ENCODE measurements around the gene SLF2. TPM values are rescaled to one million over a fixed set of nuclear protein-coding genes. Genes with fewer than 3 reads are reported as not detected.

Gene SLF2
- total RNA-seq, 1 experiment from 2014 or later, result 43.0 TPM

GRCh38 chr10:101003639-101004206 is 91.0 kb downstream of the SLF2 start:
- no peak overlapping the region for H2AFZ ChIP-seq (ENCODE audit: low read depth, low read length, poor library complexity, severe bottlenecking)
- no peaks in the 10 kb centered on the region for H3K9me3 ChIP-seq (ENCODE audit: control insufficient read depth in 1 of 2, insufficient read depth in 1 of 2, low read depth in 1 of 2, low read length in 2 of 2)
- ChIA-PET CTCF (interaction anchor here (1.1 to 8.3 kb wide), 2 partner anchors 6 to 38 kb away, joined by 3 to 118 read pairs; no protein-coding TSS in a partner anchor), RAD21 (ENCODE audit: low non-redundant PET in 1 of 2, low total read pairs in 2 of 2, uncharacterized antibody in 2 of 2, unreplicated experiment in 2 of 2) (interaction anchor here in 1 of 2 experiments (0.6 kb wide), 1 partner anchor 57 kb away, joined by 5 read pairs; no protein-coding TSS in a partner anchor), POLR2A (no interaction called here)
- no peaks in the 10 kb centered on the region for H4K20me1 ChIP-seq (ENCODE audit: insufficient read depth)
- peaks cover 40% of the 10 kb centered on the region for H3K79me2 ChIP-seq (ENCODE audit: insufficient read depth, low read length)
- H3K27ac ChIP-seq (ENCODE audit: low read depth, low read length), result no peak overlapping the region
- peaks cover 12 to 15% of the 10 kb centered on the region in 2 experiments; a peak in 3 of 4 replicates for H3K36me3 ChIP-seq (ENCODE audit: control insufficient read depth in 1 of 2, insufficient read depth in 2 of 2, low read length in 2 of 2)
- H3K4me1 ChIP-seq (ENCODE audit: control insufficient read depth in 1 of 2, insufficient read depth in 2 of 2, low read length in 2 of 2), result peaks cover 11 to 29% of the 10 kb centered on the region in 2 experiments; a peak in 3 of 4 replicates
- BruUV-seq (replicated peaks), result no TSS peak
- DNase-seq (ENCODE audit: low read depth, low spot score) (no peak), ATAC-seq (no peak)
- no peaks in the 10 kb centered on the region for H3K27me3 ChIP-seq (ENCODE audit: insufficient read depth, low read length)
- H3K9ac ChIP-seq (ENCODE audit: low read length), result no peak overlapping the region
- no peak overlapping the region for H3K4me3 ChIP-seq (replicated peaks in 1 of 2; ENCODE audit: low read depth in 1 of 2, low read length in 2 of 2)
- H3K4me2 ChIP-seq (ENCODE audit: low read length), result no peak overlapping the region
- intact Hi-C loops (cut with micrococcal nuclease), result no loop called here
- H3K9me2 ChIP-seq (ENCODE audit: insufficient read depth), result no peaks in the 10 kb centered on the region
- TF ChIP-seq MAX (IDR thresholded peaks at IDR 0.05) (no peak), POLR2AphosphoS5 (IDR thresholded peaks at IDR 0.05; ENCODE audit: low read depth, low read length) (no peak)

GRCh38 chr10:101005361-101005760 is 92.6 kb downstream of the SLF2 start:
- H3K9me2 ChIP-seq (ENCODE audit: insufficient read depth), result no peaks in the 10 kb centered on the region
- no peaks in the 10 kb centered on the region for H3K9me3 ChIP-seq (ENCODE audit: control insufficient read depth in 1 of 2, insufficient read depth in 1 of 2, low read depth in 1 of 2, low read length in 2 of 2)
- ChIA-PET RAD21 (ENCODE audit: low non-redundant PET in 1 of 2, low total read pairs in 2 of 2, uncharacterized antibody in 2 of 2, unreplicated experiment in 2 of 2) (no interaction called here), POLR2A (interaction anchor here (1.1 kb wide), 1 partner anchor 9 kb away, joined by 3 read pairs; no protein-coding TSS in a partner anchor), CTCF (interaction anchor here (1.4 kb wide), 1 partner anchor 11 kb away, joined by 3 read pairs; no protein-coding TSS in a partner anchor)
- intact Hi-C loops (cut with micrococcal nuclease), result no loop called here
- peaks cover 16 to 38% of the 10 kb centered on the region in 2 experiments for H3K4me1 ChIP-seq (ENCODE audit: control insufficient read depth in 1 of 2, insufficient read depth in 2 of 2, low read length in 2 of 2)
- no TSS peak for BruUV-seq (replicated peaks)
- peaks cover 31% of the 10 kb centered on the region for H3K79me2 ChIP-seq (ENCODE audit: insufficient read depth, low read length)
- H3K27ac ChIP-seq (ENCODE audit: low read depth, low read length), result no peak overlapping the region
- H3K36me3 ChIP-seq (ENCODE audit: control insufficient read depth in 1 of 2, insufficient read depth in 2 of 2, low read length in 2 of 2), result peaks cover 12 to 15% of the 10 kb centered on the region in 2 experiments; a peak in 3 of 4 replicates
- no peak for DNase-seq (ENCODE audit: low read depth, low spot score)
- no peak overlapping the region for H2AFZ ChIP-seq (ENCODE audit: low read depth, low read length, poor library complexity, severe bottlenecking)
- H3K27me3 ChIP-seq (ENCODE audit: insufficient read depth, low read length), result no peaks in the 10 kb centered on the region
- no peaks in the 10 kb centered on the region for H4K20me1 ChIP-seq (ENCODE audit: insufficient read depth)
- no peak overlapping the region for H3K9ac ChIP-seq (ENCODE audit: low read length)
- no peak for ATAC-seq
- no peak overlapping the region for H3K4me3 ChIP-seq (replicated peaks in 1 of 2; ENCODE audit: low read depth in 1 of 2, low read length in 2 of 2)
- no peak overlapping the region for H3K4me2 ChIP-seq (ENCODE audit: low read length)
- TF ChIP-seq ZNF274 (IDR thresholded peaks at IDR 0.05; ENCODE audit: low read depth, low read length), result no peak
- no peak for TF ChIP-seq CBX3 (IDR thresholded peaks at IDR 0.05; ENCODE audit: low read depth)
- TF ChIP-seq ZBTB33 (IDR thresholded peaks at IDR 0.05; ENCODE audit: extremely low read depth, insufficient replicate concordance, low read length), result no peak
- TF ChIP-seq EZH2 (IDR thresholded peaks at IDR 0.05), result no peak
- no peak for TF ChIP-seq FOSL1 (IDR thresholded peaks at IDR 0.05; ENCODE audit: low read depth)
- TF ChIP-seq RAD21 (IDR thresholded peaks at IDR 0.05; ENCODE audit: low read depth), result no peak
- no peak for TF ChIP-seq POLR2AphosphoS5 (IDR thresholded peaks at IDR 0.05; ENCODE audit: low read depth, low read length)
- no peak for TF ChIP-seq TCF7L2 (IDR thresholded peaks at IDR 0.05; ENCODE audit: borderline replicate concordance, extremely low read depth, insufficient read depth, insufficient read length)
- TF ChIP-seq POLR2A (IDR thresholded peaks at IDR 0.05; ENCODE audit: borderline replicate concordance, extremely low read depth, insufficient read depth, insufficient read length), result no peak
- no peak for TF ChIP-seq EGR1 (IDR thresholded peaks at IDR 0.05; ENCODE audit: low read depth)
- no peak for TF ChIP-seq ELF1 (IDR thresholded peaks at IDR 0.05; ENCODE audit: borderline replicate concordance, low read depth)
- TF ChIP-seq YY1 (IDR thresholded peaks at IDR 0.05; ENCODE audit: extremely low read depth, insufficient replicate concordance, low read depth, low read length), result no peak
- no peak for TF ChIP-seq ZFX (IDR thresholded peaks at IDR 0.05)
- TF ChIP-seq, protein P1, sequence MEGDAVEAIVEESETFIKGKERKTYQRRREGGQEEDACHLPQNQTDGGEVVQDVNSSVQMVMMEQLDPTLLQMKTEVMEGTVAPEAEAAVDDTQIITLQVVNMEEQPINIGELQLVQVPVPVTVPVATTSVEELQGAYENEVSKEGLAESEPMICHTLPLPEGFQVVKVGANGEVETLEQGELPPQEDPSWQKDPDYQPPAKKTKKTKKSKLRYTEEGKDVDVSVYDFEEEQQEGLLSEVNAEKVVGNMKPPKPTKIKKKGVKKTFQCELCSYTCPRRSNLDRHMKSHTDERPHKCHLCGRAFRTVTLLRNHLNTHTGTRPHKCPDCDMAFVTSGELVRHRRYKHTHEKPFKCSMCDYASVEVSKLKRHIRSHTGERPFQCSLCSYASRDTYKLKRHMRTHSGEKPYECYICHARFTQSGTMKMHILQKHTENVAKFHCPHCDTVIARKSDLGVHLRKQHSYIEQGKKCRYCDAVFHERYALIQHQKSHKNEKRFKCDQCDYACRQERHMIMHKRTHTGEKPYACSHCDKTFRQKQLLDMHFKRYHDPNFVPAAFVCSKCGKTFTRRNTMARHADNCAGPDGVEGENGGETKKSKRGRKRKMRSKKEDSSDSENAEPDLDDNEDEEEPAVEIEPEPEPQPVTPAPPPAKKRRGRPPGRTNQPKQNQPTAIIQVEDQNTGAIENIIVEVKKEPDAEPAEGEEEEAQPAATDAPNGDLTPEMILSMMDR (IDR thresholded peaks at IDR 0.05 in 2 of 3, conservative IDR thresholded peaks at IDR 0.05 in 1 of 3; ENCODE audit: borderline replicate concordance in 1 of 3, insufficient read depth in 1 of 3, low read depth in 2 of 3, low read length in 2 of 3), result no peak
- TF ChIP-seq CEBPB (IDR thresholded peaks at IDR 0.05; ENCODE audit: low read depth), result no peak
- TF ChIP-seq JUND (IDR thresholded peaks at IDR 0.05), result no peak

All from HCT116 (cell line).